Smooth muscle cell (in vitro differentiated cells): ENCODE results near the gene WDR72. TPM values are rescaled to one million over a fixed set of nuclear protein-coding genes. Genes with fewer than 3 reads are reported as not detected.

Experiments
- DNase-seq: peaks from one replicate; lab custom pipeline; 2025; ENCODE audit not compliant: unreplicated experiment; lab: John Stamatoyannopoulos, UW
- H2AFZ ChIP-seq: fragments of 200-600 bp; sonication (generic); 2 replicates; pipeline ENCODE4 v1.6.0; 2016; ENCODE audit warnings: antibody characterized with exemption, low read depth, mild to moderate bottlenecking
- H3F3A ChIP-seq: fragments of 200-600 bp; sonication (generic); 2 replicates; pipeline ENCODE4 v1.6.0; 2017; ENCODE audit warnings: antibody characterized with exemption, low read depth
- H3K27ac ChIP-seq: fragments of 200-600 bp; sonication (generic); 2 replicates; pipeline ENCODE4 v1.5.1; 2016; ENCODE audit warnings: low read depth, mild to moderate bottlenecking
- H3K27me3 ChIP-seq: fragments of 200-600 bp; sonication (generic); 2 replicates; pipeline ENCODE4 v1.6.1; 2016; ENCODE audit warnings: low read depth, mild to moderate bottlenecking
- H3K36me3 ChIP-seq: fragments of 200-600 bp; sonication (generic); 2 replicates; pipeline ENCODE4 v1.5.1; 2016; ENCODE audit warnings: low read depth
- H3K4me1 ChIP-seq: fragments of 200-600 bp; sonication (generic); 2 replicates; pipeline ENCODE4 v1.5.1; 2016; ENCODE audit warnings: low read depth
- H3K4me2 ChIP-seq: fragments of 200-600 bp; sonication (generic); 2 replicates; pipeline ENCODE4 v1.6.0; 2016; ENCODE audit warnings: mild to moderate bottlenecking
- H3K4me3 ChIP-seq: fragments of 200-600 bp; sonication (generic); 2 replicates; pipeline ENCODE4 v1.5.1; 2016; ENCODE audit warnings: mild to moderate bottlenecking
- H3K79me2 ChIP-seq: fragments of 200-600 bp; sonication (generic); 2 replicates; pipeline ENCODE4 v1.6.0; 2016; ENCODE audit warnings: low read depth, mild to moderate bottlenecking
- H3K9ac ChIP-seq: fragments of 200-600 bp; sonication (generic); 2 replicates; pipeline ENCODE4 v1.6.0; 2016; ENCODE audit warnings: low read depth
- H3K9me3 ChIP-seq: fragments of 200-600 bp; sonication (generic); replicated peaks from 2 replicates; pipeline ENCODE4 v1.5.1; 2016; ENCODE audit warnings: low read depth
- H4K20me1 ChIP-seq: fragments of 200-600 bp; sonication (generic); 2 replicates; pipeline ENCODE4 v1.6.0; 2016; ENCODE audit warnings: low read depth
- CTCF ChIP-seq: fragments of 200-600 bp; sonication (generic); IDR thresholded peaks from 2 replicates; pipeline ENCODE4 v1.5.1; 2017; ENCODE audit warnings: borderline replicate concordance, mild to moderate bottlenecking, antibody characterized with exemption; ENCODE audit not compliant: insufficient read depth, poor library complexity, severe bottlenecking
- WGBS: methylation state at CpG from one replicate; pipeline ENCODE4 v1.1.7; 2016; ENCODE audit warnings: low lambda C conversion rate; 5-methylcytosine and 5-hydroxymethylcytosine counted together
- polyA plus RNA-seq: library from polyadenylated mRNA; unstranded; fragments of >200 nt; fragmentation: Nextera tagmentation; extraction: Ambion mirVana; gene quantifications from 2 replicates; pipeline ENCODE4 v1.2.1, GENCODE V29; 2016
- total RNA-seq: library from RNA; depleted of rRNA; stranded (reverse); fragments of >200 nt; gene quantifications from 2 replicates; pipeline ENCODE4 v1.2.3, GENCODE V29; 2014

Gene WDR72
- total and polyA plus RNA-seq, 2 experiments from 2014 or later, result 1.3 to 3.3 TPM

- TF ChIP-seq CTCF, result no peak
- Histone ChIP-seq H3K4me1 (no peaks in the 10 kb centered on the region), H3K36me3 (no peaks in the 10 kb centered on the region), H3K79me2 (no peaks in the 10 kb centered on the region), H4K20me1 (no peaks in the 10 kb centered on the region), H3K9ac (no peak overlapping the region), H3K27ac (no peak overlapping the region), H3K9me3 (no peaks in the 10 kb centered on the region), H3K27me3 (peaks cover 62% of the 10 kb centered on the region), H3F3A (no peaks in the 10 kb centered on the region), H3K4me3 (no peak overlapping the region), H3K4me2 (no peak overlapping the region), H2AFZ (no peak overlapping the region)
- 85% methylated on average over 2 of the region's 2 CpGs for WGBS
- DNase-seq, result no peak
These were observed 3.5 kb upstream of the WDR72 start for GRCh38 chr15:53762916-53763315.

DNA sequence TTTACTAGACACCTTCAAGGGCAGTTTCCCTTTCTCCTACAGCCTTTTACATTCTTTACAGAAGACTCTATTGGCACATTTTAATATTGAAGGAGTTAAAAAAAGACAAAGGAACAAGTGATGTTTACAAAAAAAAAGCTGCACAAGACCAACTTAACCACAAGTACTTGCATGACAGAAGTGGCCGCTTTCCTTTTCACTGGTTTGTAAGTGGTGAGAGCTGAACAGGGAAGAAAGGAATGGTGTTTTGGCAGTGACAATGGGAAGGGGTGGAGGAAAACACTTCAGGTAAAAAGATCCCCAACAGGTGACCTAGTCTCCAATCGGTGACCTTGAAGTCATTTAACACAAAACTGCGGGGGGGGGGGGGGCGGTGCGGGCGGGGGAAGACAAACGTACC is 1.1 kb downstream of the WDR72 start:
- Histone ChIP-seq H3K79me2 (no peaks in the 10 kb centered on the region), H3K9me3 (no peaks in the 10 kb centered on the region), H3K4me2 (no peak overlapping the region), H3K4me1 (no peaks in the 10 kb centered on the region), H3K4me3 (no peak overlapping the region), H3K36me3 (no peaks in the 10 kb centered on the region), H4K20me1 (no peaks in the 10 kb centered on the region), H2AFZ (no peak overlapping the region), H3F3A (no peaks in the 10 kb centered on the region), H3K27me3 (peaks cover 58% of the 10 kb centered on the region), H3K9ac (no peak overlapping the region), H3K27ac (no peak overlapping the region)
- 30% methylated on average over 7 of the region's 7 CpGs for WGBS
- TF ChIP-seq CTCF, result no peak
- DNase-seq, result no peak

DNA sequence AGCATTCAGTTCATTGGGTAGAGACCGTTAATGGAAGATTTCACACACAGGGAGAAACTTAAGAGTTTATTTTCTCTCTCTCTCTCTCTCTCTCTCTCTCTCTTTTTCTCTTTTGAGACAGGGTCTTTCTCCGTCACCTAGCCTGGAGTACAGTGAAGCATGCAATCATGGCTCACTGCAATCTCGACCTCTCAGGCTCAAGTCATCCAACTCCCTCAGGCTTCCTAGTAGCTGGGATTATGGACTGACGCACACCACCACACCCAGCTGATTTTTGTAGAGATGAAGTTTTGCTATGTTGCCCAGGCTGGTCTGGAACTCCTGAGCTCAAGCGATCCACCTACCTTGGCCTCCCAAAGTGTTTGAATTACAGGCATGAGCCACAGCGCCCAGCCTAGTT is 1.6 kb downstream of the WDR72 start:
- Histone ChIP-seq H3K79me2 (no peaks in the 10 kb centered on the region), H3K9me3 (no peaks in the 10 kb centered on the region), H3K4me2 (no peak overlapping the region), H4K20me1 (no peaks in the 10 kb centered on the region), H3K36me3 (no peaks in the 10 kb centered on the region), H3K4me1 (no peaks in the 10 kb centered on the region), H3K4me3 (no peak overlapping the region), H3K9ac (no peak overlapping the region), H2AFZ (no peak overlapping the region), H3K27me3 (peaks cover 52% of the 10 kb centered on the region), H3F3A (no peaks in the 10 kb centered on the region), H3K27ac (no peak overlapping the region)
- no peak for DNase-seq
- TF ChIP-seq CTCF, result no peak
- WGBS, result 84% methylated on average over 6 of the region's 6 CpGs

DNA sequence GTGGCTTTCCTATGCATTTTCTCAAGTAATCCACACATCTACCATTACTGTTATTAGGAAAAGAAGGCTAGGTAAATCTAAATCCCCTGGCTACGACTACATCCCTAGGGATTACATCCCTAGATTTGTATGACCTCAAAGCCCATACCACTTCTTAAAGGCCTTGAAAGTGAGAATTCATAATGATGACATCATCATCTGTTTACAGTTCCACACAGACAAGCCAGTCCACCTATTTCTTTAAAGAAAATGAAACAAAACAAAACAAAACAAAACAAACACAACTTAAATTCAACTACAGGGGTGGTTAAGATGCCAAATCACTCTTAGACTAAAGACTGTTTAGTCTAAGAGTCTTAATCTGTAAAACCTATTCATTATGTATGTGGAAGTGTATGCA is 5.7 kb downstream of the WDR72 start:
- Histone ChIP-seq H3K4me2 (no peak overlapping the region), H2AFZ (no peak overlapping the region), H3K9me3 (no peaks in the 10 kb centered on the region), H3K36me3 (no peaks in the 10 kb centered on the region), H3K79me2 (no peaks in the 10 kb centered on the region), H3F3A (no peaks in the 10 kb centered on the region), H4K20me1 (no peaks in the 10 kb centered on the region), H3K27me3 (peaks cover 12% of the 10 kb centered on the region), H3K9ac (no peak overlapping the region), H3K4me1 (no peaks in the 10 kb centered on the region), H3K4me3 (no peak overlapping the region), H3K27ac (no peak overlapping the region)
- WGBS, result 43% methylated on average over 1 of the region's 1 CpG
- DNase-seq, result no peak
- no peak for TF ChIP-seq CTCF
